GM10266 (cell line): ENCODE results near the gene MKLN1.

Source experiments
- DNase-seq: peaks from one replicate; pipeline ENCODE4 v3.0.0; 2012; ENCODE audit errors: extremely low spot score
- TF ChIP-seq, protein P1 (sequence below): IDR thresholded peaks from 2 replicates; pipeline ENCODE4 v1.5.1; 2012; ENCODE audit warnings: mild to moderate bottlenecking, low read depth; ENCODE audit not compliant: control insufficient read depth, insufficient read depth; ENCODE audit errors: missing control alignments

The MKLN1 gene

DNA sequence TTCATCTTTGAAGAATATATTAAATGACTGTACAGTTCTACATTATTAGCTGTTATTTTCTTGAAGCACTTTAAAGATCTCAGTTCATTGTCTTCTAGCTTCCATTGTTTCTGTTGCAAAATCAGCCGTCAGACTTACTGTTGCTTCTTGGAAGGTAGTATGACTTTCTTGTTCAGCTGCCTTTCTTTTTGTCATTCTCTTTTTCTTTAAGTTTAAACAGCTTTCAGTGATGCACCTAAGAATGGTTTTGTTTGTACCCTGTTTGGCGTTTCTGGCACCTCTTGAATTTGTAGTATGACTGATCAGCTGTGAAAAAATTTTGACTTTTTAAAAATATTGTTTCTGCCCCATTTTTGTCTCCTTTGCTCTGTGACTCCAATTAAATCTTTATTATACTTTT, 9.3 kb downstream of the MKLN1 start:
- no peak for DNase-seq
- TF ChIP-seq, protein P1, sequence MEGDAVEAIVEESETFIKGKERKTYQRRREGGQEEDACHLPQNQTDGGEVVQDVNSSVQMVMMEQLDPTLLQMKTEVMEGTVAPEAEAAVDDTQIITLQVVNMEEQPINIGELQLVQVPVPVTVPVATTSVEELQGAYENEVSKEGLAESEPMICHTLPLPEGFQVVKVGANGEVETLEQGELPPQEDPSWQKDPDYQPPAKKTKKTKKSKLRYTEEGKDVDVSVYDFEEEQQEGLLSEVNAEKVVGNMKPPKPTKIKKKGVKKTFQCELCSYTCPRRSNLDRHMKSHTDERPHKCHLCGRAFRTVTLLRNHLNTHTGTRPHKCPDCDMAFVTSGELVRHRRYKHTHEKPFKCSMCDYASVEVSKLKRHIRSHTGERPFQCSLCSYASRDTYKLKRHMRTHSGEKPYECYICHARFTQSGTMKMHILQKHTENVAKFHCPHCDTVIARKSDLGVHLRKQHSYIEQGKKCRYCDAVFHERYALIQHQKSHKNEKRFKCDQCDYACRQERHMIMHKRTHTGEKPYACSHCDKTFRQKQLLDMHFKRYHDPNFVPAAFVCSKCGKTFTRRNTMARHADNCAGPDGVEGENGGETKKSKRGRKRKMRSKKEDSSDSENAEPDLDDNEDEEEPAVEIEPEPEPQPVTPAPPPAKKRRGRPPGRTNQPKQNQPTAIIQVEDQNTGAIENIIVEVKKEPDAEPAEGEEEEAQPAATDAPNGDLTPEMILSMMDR: no peak

DNA sequence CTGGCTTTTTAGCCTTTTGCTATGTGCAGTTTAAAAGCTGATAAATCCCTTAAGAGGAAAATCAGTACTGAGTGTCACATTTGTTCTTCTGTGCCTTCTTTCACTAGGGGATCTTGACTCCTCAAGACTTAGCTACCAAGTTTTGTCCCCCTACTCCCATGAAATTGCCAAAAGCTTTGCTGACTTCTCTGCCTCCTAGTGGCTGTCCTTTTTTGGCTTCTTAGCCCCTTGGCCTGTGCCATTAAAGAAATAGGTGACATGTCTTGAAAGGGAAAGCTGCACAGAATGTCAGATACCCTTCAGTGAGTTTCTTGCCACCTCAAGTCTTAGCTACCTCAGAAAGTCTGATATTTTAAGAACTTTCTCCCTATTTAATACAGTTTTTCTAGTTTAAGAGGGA, 10.5 kb downstream of the MKLN1 start:
- no peak for DNase-seq
- TF ChIP-seq, protein P1: no peak

DNA sequence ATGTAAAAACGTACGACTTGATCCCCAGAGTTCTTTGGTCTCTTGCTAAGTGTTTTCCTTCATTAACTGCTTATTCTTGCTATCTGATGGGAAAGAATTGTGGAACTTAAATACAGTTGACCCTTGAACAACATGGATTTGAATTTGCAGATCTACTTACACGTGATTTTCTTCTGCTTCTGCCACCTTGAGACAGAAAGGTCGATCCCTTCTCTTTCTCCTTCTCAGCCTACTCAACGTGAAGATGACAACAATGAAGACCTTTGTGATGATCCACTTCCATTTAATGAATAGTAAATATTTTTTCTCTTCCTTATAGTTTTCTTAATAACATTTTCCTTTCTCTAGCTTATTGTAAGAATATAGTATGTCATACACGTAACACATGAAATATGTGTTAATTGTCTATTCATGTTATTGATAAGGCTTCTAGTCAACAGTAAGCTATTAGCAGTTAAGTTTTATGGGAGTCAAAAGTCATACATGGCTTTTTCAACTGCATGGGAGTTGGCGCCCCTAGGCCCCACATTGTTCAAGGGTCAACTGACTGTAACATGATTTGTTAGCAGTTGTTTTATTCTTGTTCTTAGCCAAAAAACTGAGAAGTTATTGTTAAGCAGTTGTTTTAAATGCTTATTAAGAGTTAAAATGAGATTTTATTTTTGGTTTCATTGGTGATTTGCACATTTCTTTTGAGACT, 11.2 kb downstream of the MKLN1 start:
- DNase-seq: no peak
- TF ChIP-seq, protein P1: no peak

DNA sequence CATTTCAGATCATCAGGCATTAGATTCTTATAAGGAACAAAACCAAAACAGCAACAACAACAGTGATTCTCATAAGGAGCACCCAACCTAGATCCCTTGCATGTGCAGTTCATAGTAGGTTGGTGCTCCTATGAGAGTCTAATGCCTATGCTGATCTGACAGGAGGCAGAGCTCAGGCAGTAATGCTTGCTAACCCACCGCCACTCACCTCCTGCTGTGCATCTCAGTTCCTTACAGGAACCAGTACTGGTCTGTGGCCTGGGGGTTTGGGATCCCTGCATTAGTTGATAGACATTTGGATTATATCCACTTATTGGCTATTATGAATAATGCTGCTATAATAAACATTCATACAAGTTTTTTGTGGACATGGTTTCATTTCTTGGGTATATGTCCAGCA, 14.0 kb downstream of the MKLN1 start:
- no peak for DNase-seq
- TF ChIP-seq, protein P1: no peak

DNA sequence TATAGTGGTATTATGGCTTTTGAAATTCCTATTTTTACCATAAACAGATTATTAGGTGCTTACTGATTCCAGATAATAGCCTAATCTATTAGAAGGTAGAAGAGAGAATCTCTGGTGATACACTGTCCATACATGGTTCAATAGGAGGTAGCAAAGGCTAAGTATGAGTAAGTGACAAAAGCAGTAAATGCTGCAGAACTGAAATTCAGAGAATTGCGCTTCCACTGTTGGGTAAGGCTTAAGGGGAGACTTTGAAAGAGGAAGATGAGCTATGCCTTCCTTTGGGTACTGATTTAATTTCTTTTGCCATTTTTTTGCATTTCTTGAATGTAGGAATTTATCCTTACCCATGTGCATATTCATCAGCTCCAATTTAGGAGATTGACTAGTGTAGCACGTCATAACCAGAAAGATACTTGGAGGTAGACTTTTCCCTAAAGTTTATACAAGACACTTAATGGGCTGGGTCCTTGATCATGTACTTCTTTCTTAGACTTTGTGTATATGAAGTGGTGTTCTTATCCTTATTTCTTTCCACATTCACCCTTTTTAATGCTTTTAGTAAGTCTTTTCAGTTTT, 15.3 kb downstream of the MKLN1 start:
- no peak for DNase-seq
- TF ChIP-seq, protein P1: no peak

DNA sequence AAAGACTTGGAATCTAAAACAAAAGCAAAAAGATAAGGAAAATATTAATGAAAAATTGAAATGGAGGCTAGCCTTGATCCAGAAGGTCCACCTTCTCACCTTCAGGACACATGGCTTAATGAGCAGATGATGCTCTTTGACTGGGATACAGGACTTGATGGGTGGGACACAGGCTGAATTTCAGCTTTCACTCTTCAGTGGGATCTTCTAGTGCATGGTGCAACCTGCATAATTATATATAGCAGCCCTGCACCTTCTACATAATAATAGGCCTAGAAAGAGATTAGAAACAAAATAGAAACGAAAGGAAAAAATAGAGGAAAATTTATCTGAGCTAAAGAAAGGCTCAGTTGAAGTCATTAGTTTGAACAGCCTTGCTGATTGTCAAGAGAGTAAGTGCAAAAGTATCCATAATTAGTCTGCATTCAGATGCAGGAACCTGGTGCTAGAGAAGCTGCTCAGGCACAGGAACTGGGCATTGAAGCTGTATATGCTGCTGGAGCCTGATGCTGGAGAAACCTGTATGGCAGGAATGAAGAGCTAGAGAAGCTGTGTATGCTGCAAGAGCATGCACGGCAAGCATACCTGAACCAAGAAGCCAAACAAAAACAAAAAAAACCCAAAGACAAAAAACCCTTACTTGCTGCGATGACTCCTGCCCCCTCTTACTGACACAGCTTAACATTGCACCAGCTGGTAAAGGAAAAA, 19.4 kb downstream of the MKLN1 start:
- DNase-seq: no peak
- TF ChIP-seq, protein P1: no peak

DNA sequence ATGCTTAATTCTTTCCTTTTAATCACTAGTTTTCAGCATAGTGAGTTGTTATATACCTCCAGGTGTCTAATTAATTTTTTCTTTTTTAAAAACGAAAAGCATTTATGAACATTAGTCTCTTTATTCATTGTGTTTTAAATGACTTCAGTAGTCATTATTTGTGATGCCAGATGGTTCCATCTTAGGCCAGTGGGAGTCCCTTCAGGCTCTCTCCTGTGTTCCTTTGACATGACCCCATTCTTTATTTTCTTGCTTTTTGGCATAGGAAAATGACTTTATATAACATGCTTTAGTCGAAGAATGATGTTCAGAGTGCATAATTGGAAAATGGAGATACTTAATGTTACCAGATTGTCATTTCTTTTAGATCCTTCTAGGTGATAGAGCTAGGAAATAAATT, 24.4 kb downstream of the MKLN1 start:
- no peak for DNase-seq
- TF ChIP-seq, protein P1: no peak
